Activated T-cell treated with anti-CD3 and anti-CD28 coated beads, Interleukin-2, amount 50 U/mL, for 1 hour (primary cell): ENCODE measurements around the gene LARP4B.
"Not testable (repeated sequence)": the region's sequence is repeated elsewhere in the genome, so short reads cannot be mapped to it uniquely, and the experiment has no call there.

ENCODE experiments used
- DNase-seq: peaks from one replicate; pipeline ENCODE4 v3.0.0-alpha.2; 2020

LARP4B gene

GRCh38 chr10:955820-956217, 24.3 kb upstream of the LARP4B start:
- DNase-seq, result no peak

DNA sequence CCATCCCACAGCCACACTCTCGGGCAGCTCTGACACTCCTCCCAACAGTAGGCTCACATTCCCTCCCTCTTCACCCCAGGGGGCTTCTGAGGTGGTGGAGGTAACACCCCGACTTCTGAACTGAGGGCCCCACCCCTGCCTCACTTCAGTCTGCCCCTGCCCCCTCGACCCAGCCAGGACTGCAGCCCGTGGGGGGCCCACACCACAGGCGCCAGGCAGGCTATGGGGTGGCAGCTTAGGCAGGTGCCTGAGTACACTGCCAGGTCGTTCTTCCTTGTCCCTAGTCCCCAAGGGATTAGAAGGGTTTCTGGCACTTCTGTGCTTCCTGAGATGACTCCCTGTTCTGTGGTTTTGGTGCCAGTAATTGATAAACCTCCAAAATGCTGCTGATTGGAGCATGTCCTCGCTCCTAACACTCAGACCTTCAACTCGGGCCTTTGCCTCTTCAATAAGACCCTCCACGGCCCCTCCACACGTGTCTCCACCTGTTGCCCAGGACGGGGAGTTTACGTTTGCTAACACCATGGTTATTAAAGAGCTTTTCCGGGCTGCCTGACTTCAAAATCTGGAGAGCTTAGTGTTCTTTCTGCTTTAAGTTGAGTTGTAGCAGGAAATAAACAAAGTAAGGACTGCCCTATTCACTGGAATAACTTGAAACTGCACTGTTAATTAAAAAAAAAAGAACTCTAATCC, 23.8 kb upstream of the LARP4B start:
- no peak for DNase-seq

DNA sequence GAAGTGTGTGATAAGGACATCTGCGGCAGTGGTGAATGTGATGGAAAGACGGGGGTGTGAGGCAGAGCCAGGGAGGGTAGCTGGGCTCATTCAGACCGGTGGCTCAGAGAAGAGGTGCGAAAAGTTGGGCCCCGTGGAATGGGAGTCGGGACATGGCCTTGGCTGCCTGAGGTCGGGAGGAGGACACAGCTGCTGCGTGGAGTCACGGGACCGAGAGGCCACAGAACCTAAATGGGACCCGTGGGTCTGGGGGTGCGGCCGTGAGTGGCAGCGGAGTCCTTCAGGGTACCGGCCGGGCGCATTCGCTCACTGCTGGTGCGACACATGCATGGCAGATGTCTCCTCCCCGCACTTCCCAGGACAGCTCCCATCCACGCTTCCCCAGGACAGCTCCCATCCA, 22.9 kb upstream of the LARP4B start:
- no peak for DNase-seq

DNA sequence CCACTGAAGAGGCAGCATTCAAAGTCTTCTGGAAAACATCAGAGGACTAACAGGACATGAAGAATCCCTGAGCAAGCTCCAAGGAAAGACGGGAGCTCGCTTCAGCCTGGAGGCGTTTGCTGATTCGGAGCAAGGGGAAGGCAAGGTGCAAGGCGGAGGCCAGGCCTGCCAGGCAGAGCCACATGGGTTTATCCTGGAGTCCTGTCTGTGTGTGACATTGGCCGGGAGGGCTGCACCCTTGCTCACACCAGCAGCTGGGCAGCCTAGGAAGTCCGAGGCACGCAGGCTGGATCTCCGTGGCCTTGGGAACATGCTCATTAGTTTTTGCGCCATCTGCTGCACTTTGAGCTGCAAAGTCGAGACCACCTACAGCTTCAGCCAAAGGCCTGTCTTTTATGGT, 22.3 kb upstream of the LARP4B start:
- DNase-seq, result no peak

- DNase-seq, result no peak
Measured at GRCh38 chr10:949446-949845, 17.9 kb upstream of the LARP4B start.

- DNase-seq, result no peak
Measured at GRCh38 chr10:948347-948746, 16.8 kb upstream of the LARP4B start.

DNA sequence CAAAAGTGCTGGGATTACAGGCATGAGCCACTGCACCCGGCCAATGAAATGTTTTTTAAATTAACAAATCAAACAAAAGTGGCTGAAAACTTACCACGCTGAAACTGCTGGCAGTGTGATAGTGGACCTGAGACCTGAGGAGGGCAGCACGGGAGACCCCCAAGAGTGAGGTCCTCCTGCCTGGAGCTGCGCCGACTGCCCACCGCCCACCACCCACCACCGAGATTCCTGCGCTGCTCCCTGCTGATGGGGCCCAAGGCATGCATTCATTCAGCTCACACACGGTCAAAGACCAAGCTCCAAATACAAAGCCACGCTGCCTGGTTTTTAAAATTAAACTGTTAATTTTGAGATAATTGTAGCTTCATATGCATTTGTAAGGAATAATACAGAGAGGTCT, 16.4 kb upstream of the LARP4B start:
- no peak for DNase-seq

DNA sequence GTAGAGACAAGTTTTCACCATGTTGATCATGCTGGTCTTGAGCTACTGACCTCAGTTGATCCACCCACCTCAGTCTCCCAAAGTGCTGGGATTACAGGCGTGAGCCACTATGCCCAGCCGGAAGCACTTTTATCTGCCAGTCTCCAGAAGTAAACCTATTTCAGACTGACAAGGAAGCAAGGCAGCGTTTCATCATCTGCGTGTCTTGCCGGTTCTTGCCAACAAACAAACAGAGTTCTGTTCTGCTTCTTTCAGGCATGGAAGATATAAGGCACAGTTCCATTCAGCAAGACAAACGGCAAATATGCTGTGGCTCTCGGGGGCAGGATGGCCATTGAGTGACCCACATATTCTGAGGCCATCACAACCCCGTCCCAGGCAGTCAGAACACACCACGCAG, 15.5 kb upstream of the LARP4B start:
- no peak for DNase-seq

GRCh38 chr10:945778-946177, 14.3 kb upstream of the LARP4B start:
- no peak for DNase-seq

- peak; percentile 45 for DNase-seq
Measured at GRCh38 chr10:944034-944831, 12.7 kb upstream of the LARP4B start.

GRCh38 chr10:943334-944033, 12.0 kb upstream of the LARP4B start:
- DNase-seq, result no peak

GRCh38 chr10:938941-939678, 7.6 kb upstream of the LARP4B start:
- DNase-seq, result no peak

DNA sequence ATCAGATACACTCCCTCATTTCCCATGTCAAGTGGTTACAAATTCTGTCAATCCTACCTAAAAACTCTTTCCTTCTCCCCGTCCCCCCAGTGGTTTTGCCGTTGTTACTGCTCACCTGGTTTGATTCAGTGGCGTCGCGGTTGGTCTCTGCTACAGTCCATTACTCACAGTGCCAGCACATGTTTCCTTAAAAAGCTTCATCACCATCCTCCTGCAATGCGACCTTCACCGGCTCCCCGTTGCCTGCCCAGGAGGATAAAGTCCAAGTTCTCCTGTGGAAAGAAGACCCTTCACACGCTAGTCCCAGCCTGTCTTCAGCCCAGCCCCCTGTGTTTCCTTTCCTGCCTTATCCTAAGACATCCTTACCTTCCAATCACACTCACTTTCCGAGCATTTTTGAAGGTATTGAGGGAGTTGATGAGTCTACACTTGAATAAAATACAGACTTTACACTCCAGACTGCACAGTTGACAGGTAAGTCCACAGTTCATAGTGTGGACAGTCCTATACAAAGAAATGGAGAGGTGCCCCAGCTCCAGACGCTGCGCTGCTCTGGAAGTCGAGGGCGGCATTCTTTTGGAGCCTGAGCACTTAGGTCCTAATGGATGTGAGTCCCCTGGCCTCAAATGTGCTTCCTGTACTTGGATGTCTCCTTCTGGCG, 3.4 kb upstream of the LARP4B start:
- no peak for DNase-seq

- DNase-seq, result not testable (repeated sequence)
Measured at GRCh38 chr10:934165-934564, 2.7 kb upstream of the LARP4B start.

DNA sequence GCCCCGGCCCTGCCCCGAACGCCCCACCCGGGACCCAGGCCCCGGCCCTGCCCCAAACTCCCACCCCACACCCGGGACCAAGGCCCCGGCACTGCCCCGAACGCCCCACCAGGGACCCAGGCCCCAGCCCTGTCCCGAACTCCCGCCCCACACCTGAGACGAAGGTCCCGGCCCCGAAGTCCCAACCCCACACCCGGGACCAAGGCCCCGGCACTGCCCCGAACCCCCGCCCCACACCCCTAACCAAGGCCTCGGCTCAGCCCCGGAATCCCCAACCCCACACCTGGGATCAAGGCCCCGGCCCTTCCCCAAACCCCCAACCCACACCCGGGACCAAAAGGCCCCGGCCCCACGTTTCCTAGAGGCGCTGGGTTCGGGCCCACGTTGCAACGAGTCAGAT, 1.1 kb upstream of the LARP4B start:
- peak; percentile 27 for DNase-seq

- peak; percentile 48 for DNase-seq
Measured at GRCh38 chr10:930625-931325, 730 bp downstream of the LARP4B start.

GRCh38 chr10:929960-930624, 1.4 kb downstream of the LARP4B start:
- no peak for DNase-seq

- DNase-seq, result no peak
Measured at GRCh38 chr10:927131-927530, 4.4 kb downstream of the LARP4B start.

DNA sequence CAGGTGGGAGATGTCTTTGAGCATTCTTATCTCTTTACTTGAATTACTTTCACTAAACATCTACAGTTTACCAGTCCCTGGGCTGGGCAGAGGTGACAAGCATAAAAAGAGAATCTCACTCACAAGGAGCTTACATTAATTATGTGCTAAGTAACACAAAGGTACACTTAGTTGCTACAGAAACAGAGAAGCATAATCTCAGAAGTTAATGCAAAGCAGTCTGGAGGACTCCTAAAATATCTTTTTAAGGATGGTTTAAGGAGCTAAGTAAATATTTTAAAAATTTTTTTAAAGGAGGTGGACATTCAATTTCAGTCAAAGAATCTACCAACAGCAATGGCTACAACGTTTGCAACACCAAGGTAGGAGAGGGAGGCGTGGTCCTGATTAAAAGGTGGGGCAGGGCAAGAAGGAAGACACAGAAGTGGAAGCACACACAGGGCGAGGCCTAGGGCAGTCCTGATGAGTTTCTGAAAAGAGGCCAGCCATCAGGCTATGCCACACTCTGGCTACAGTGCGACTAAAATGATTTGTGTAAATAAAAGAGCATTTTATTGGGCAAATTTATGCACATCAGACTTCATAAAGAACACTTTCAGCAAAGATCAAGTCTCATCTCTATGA, 5.3 kb downstream of the LARP4B start:
- DNase-seq, result no peak

DNA sequence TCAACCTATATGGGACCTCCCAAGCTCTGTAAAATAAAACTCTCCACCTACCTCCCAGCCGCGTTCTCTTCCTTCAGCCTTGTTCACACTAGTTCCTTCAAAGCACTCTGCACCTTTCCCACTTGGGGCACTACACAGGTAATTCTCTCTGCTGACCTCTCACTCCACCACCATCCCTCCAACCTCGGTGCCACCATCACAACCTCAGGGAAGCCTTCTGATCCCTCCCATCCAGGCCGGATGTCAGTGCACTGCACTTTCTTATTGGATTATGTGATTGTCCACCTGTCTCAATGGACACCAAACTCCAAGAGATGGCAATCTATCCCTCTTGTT, 7.0 kb downstream of the LARP4B start:
- DNase-seq, result no peak
